Measurements from ENCODE around the gene PGF.

The PGF gene

GRCh38 chr14:74954947-74955228 is 509 bp downstream of the PGF start:
- peak; percentile 22 for DNase-seq

- DNase-seq: peak; percentile 78
Observed at GRCh38 chr14:74954232-74954946, 1.0 kb downstream of the PGF start.

GRCh38 chr14:74953686-74954085 is 1.7 kb downstream of the PGF start:
- no peak for DNase-seq

- peak; percentile 96 for DNase-seq
Observed at GRCh38 chr14:74952697-74953484, 2.5 kb downstream of the PGF start.

- no peak for DNase-seq
Observed at GRCh38 chr14:74952180-74952665, 3.2 kb downstream of the PGF start.

GRCh38 chr14:74951443-74952179 is 3.8 kb downstream of the PGF start:
- DNase-seq: no peak

- DNase-seq: no peak
Observed at GRCh38 chr14:74950795-74951442, 4.5 kb downstream of the PGF start.

GRCh38 chr14:74949859-74950573 is 5.4 kb downstream of the PGF start:
- no peak for DNase-seq

GRCh38 chr14:74949191-74949601 is 6.2 kb downstream of the PGF start:
- DNase-seq: no peak

- DNase-seq: no peak
Observed at GRCh38 chr14:74948228-74949175, 6.9 kb downstream of the PGF start.

GRCh38 chr14:74947353-74948227 is 7.8 kb downstream of the PGF start:
- DNase-seq: no peak

GRCh38 chr14:74946659-74947281 is 8.6 kb downstream of the PGF start:
- DNase-seq: no peak

GRCh38 chr14:74945852-74946658 is 9.3 kb downstream of the PGF start:
- DNase-seq: no peak

GRCh38 chr14:74945261-74945851 is 10.0 kb downstream of the PGF start:
- DNase-seq: no peak

- no peak for DNase-seq
Observed at GRCh38 chr14:74942608-74943007, 12.8 kb downstream of the PGF start.

- no peak for DNase-seq
Observed at GRCh38 chr14:74942181-74942580, 13.2 kb downstream of the PGF start.

GRCh38 chr14:74941676-74942097 is 13.7 kb downstream of the PGF start:
- no peak for DNase-seq

- no peak for DNase-seq
Observed at GRCh38 chr14:74940956-74941565, 14.3 kb downstream of the PGF start.

All from DMS79 (cell line).